Calu3 (cell line): ENCODE data around the gene ZBTB14. TPM values are rescaled to one million over a fixed set of nuclear protein-coding genes. Genes with fewer than 3 reads are reported as not detected.

Source experiments
- Bru-seq: library from RNA; stranded (reverse); fragments of 400-500 nt; gene quantifications from one replicate; lab custom pipeline; 2021; lab: Mats Ljungman, UMichigan
- BruChase-seq, 2 experiments: library from RNA; stranded (reverse); fragments of 400-500 nt; gene quantifications; one replicate each; lab custom pipeline; 2021; lab: Mats Ljungman, UMichigan
- BruUV-seq: library from RNA; stranded (reverse); fragments of 400-500 nt; replicated peaks from 2 replicates; lab custom pipeline; 2021; lab: Mats Ljungman, UMichigan
- CTCF ChIA-PET: fragments of 300-600 bp; sonication (Branson Sonifier 250); formaldehyde crosslinking; loops from one replicate; lab custom pipeline; 2022; ENCODE audit warnings: antibody characterized with exemption; lab: Charles Lee
- DNase-seq: peaks from one replicate; pipeline ENCODE4 v3.0.0; 2022
- H3K27ac Mint-ChIP-seq: one replicate; pipeline ENCODE4 v1.8.0; 2022; ENCODE audit warnings: mixed read lengths; ENCODE audit not compliant: unreplicated experiment
- H3K27me3 Mint-ChIP-seq: one replicate; pipeline ENCODE4 v1.8.0; 2022; ENCODE audit warnings: mixed read lengths; ENCODE audit not compliant: unreplicated experiment
- H3K36me3 Mint-ChIP-seq: one replicate; pipeline ENCODE4 v1.8.0; 2022; ENCODE audit warnings: mild to moderate bottlenecking, moderate library complexity, mixed read lengths; ENCODE audit not compliant: insufficient read depth, unreplicated experiment
- H3K4me1 Mint-ChIP-seq: one replicate; pipeline ENCODE4 v1.8.0; 2022; ENCODE audit warnings: mild to moderate bottlenecking, low read depth, mixed read lengths; ENCODE audit not compliant: unreplicated experiment
- H3K4me3 Mint-ChIP-seq: one replicate; pipeline ENCODE4 v1.8.0; 2022; ENCODE audit warnings: mild to moderate bottlenecking, low read depth, moderate library complexity, mixed read lengths; ENCODE audit not compliant: unreplicated experiment
- H3K9me3 Mint-ChIP-seq: one replicate; pipeline ENCODE4 v1.8.0; 2022; ENCODE audit warnings: low read depth, mixed read lengths; ENCODE audit not compliant: unreplicated experiment
- CTCF ChIP-seq: fragments of 200-600 bp; IDR thresholded peaks from one replicate; pipeline ENCODE4 v1.8.0; 2022; ENCODE audit warnings: antibody characterized with exemption; ENCODE audit not compliant: unreplicated experiment
- intact Hi-C: fragments of 100-400 bp; cut with micrococcal nuclease; formaldehyde crosslinking; loops from one replicate; pipeline ENCODE4 v1.10.0; 2022; ENCODE audit not compliant: unreplicated experiment
- long read RNA-seq: library from polyadenylated mRNA; stranded (forward); transcript quantifications from one replicate; pipeline ENCODE4 v2.0.0, GENCODE V29; 2022
- total RNA-seq: library from RNA; stranded (reverse); gene quantifications from 2 replicates; pipeline ENCODE4 v1.2.3, GENCODE V29; 2022

The ZBTB14 gene
- total RNA-seq (10.8 and 12.9 TPM in 2 replicates), Bru-seq, nascent RNA (percentile 68 among the genes with signal in this experiment), BruChase-seq, experiment 1, labeled RNA remaining after a 6-hour chase (percentile 80 among the genes with signal in this experiment), BruChase-seq, experiment 2, labeled RNA remaining after a 2-hour chase (percentile 79 among the genes with signal in this experiment)
- long read RNA-seq, transcript ZBTB14-203 (4 exons, 442 nt) = major isoform, 9 of 15 reads
- long read RNA-seq, partial matches to known transcripts = 0 of 15 reads
- long read RNA-seq, other reads (novel, unspliced or antisense) = 2 of 15 reads

DNA sequence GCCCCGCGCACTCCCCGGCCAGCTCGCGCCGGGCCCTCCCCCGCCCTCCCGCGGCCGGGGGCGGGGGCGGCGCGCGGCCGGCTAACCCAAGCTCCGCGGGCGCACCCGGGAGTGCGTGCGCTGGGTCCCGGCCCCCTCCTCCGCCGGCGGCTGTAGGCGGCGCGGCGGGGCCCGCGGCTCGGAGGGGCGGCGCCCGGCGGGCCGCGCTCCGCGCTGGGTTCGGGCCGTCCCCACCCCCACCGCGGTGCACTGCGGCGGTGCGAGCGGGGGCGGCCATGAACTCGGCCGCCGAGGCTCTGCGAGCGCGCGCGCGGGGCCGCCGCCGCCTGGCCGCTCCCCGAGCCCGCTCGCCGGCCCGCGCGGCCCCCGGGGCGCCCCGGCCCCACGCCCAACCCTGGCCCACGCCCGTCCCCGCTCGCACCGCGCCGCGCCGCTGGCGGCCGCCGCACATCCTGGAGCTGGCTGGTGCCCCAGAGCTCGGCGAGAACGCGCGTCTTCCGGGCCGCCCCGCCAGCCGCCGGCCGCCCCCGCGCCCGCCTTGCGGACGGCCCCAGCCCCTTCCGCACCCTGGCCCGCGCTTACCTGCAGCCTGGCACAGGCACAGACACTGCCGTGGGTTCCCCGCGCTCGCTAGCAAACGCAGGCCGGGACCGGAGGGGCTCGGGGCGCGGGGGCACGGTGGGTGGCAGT lies at the start of gene ZBTB14:
Gene ZBTB14 (minus strand): TSS at position 496 of the 690 bp plus-strand sequence. CDS start 2,480 bp downstream, outside the sequence.
- no peak for TF ChIP-seq CTCF
- DNase-seq = peak; percentile 81
- CTCF ChIA-PET = interaction anchor here (0.6 to 1.3 kb wide), 3 partner anchors 8 to 148 kb away, joined by 3 read pairs; no protein-coding TSS in a partner anchor
- Mint-ChIP-seq H3K27me3 (no peaks in the 10 kb centered on the region), H3K27ac (peak within 1 kb of the TSS; percentile 85), H3K4me3 (peak within 1 kb of the TSS; percentile 89), H3K4me1 (peaks cover 8% of the 10 kb centered on the region), H3K9me3 (no peaks in the 10 kb centered on the region), H3K36me3 (peaks cover 24% of the 10 kb centered on the region)
- no TSS peak for BruUV-seq
- intact Hi-C loops = no loop called here

- Mint-ChIP-seq H3K27me3 (no peaks in the 10 kb centered on the region), H3K27ac (no peak overlapping the region), H3K36me3 (no peaks in the 10 kb centered on the region), H3K4me1 (no peaks in the 10 kb centered on the region), H3K9me3 (peaks cover 2% of the 10 kb centered on the region), H3K4me3 (no peak overlapping the region)
- no peak for DNase-seq
- no peak for TF ChIP-seq CTCF
- intact Hi-C loops = no loop called here
- CTCF ChIA-PET = no interaction called here
- BruUV-seq = no TSS peak
Observed at GRCh38 chr18:5339202-5339834, 43.8 kb upstream of the ZBTB14 start.

DNA sequence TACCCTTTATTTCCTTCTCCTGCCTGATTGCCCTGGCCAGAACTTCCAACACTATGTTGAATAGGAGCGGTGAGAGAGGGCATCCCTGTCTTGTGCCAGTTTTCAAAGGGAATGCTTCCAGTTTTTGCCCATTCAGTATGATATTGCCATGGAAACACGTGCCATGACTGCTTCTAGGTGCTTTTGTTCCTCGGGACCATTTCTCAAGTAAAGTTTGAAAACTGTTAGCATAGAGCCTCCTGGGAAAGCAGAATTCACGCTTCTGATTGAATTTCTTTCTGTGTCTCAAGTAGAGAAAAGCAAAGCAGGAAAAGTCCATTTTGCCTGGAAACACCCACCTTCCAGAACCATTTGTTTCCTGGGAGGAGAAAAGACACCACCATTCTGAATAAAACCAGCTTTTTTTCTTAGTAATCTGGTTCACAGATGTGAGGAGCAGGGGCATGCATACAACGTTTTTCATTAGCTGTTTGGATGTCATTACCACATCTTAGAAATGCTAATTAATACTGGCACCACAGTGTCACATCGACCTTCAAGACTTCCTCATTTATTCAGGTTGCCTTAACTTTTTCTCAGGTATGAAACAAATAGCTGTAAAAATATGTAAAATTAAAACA lies 39.0 kb upstream of the ZBTB14 start:
- Mint-ChIP-seq H3K4me1 (no peaks in the 10 kb centered on the region), H3K27me3 (no peaks in the 10 kb centered on the region), H3K27ac (no peak overlapping the region), H3K9me3 (peaks cover 4% of the 10 kb centered on the region), H3K4me3 (no peak overlapping the region), H3K36me3 (no peaks in the 10 kb centered on the region)
- CTCF ChIA-PET = no interaction called here
- intact Hi-C loops = no loop called here
- TF ChIP-seq CTCF = no peak
- no peak for DNase-seq
- no TSS peak for BruUV-seq

DNA sequence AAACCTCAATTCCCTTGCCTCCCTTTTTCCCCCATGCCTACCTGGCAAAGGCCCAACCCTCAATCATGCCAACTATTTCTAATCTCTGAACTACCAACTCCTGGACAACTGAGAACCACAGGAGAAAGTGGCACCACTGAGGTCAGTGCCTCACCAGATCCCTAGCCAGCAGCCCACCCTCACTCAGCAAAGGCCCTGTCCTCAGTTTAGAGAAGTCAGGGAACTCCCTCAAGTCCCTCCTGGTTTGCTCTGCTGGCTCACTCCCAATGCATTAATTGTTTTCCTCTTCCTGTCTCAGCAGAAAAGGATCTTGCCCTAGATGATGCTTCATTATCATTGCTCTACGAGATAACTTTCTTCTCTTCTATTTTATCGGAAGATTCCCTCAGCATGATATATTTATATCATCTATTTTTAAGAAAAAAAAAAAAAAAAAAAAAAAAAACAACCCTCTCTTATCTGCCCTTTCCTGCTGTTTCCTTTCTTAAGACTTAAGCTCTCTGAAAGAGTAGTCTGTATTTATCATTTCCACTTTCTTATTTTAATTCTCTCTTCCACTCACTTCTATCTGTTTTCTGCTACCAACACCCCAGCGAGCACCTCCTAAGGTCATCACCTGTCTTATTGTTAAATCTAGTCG lies 22.7 kb upstream of the ZBTB14 start:
- H3K36me3 Mint-ChIP-seq = no peaks in the 10 kb centered on the region
- no peak overlapping the region for H3K4me3 Mint-ChIP-seq
- no peaks in the 10 kb centered on the region for H3K4me1 Mint-ChIP-seq
- intact Hi-C loops = no loop called here
- no peaks in the 10 kb centered on the region for H3K9me3 Mint-ChIP-seq
- no peak overlapping the region for H3K27ac Mint-ChIP-seq
- TF ChIP-seq CTCF = no peak
- H3K27me3 Mint-ChIP-seq = peaks cover 25% of the 10 kb centered on the region
- CTCF ChIA-PET = no interaction called here
- BruUV-seq = no TSS peak
- no peak for DNase-seq
